H9 (cell line): Measurements from ENCODE around the gene EDN1. TPM values are rescaled to one million over a fixed set of nuclear protein-coding genes. Genes with fewer than 3 reads are reported as not detected.

Experiments
- DNase-seq: peaks from one replicate; pipeline ENCODE4 v3.0.0-alpha.2; 2017
- H2AFZ ChIP-seq: one replicate; pipeline ENCODE4 v1.6.1; 2013; ENCODE audit warnings: mild to moderate bottlenecking, low read length, control low read depth, moderate library complexity
- H2AK5ac ChIP-seq: 2 replicates; pipeline ENCODE4 v1.6.1; 2013; ENCODE audit warnings: low read length, control low read depth, mixed read lengths; ENCODE audit not compliant: insufficient read length
- H2BK120ac ChIP-seq: one replicate; pipeline ENCODE4 v1.6.1; 2013; ENCODE audit warnings: low read depth, mild to moderate bottlenecking, low read length, control low read depth, inconsistent platforms; ENCODE audit not compliant: poor library complexity, severe bottlenecking
- H2BK12ac ChIP-seq: 2 replicates; pipeline ENCODE4 v1.6.1; 2013; ENCODE audit warnings: low read length, control low read depth, mixed read lengths, low read depth; ENCODE audit not compliant: insufficient read length
- H2BK15ac ChIP-seq: 2 replicates; pipeline ENCODE4 v1.6.1; 2013; ENCODE audit warnings: low read depth, low read length, control low read depth
- H2BK20ac ChIP-seq: one replicate; pipeline ENCODE4 v1.6.1; 2013; ENCODE audit warnings: low read depth, mild to moderate bottlenecking, low read length, control low read depth, inconsistent platforms; ENCODE audit not compliant: poor library complexity, severe bottlenecking
- H2BK5ac ChIP-seq: 2 replicates; pipeline ENCODE4 v1.6.1; 2013; ENCODE audit warnings: low read length, control low read depth, mixed read lengths; ENCODE audit not compliant: insufficient read length
- H3K14ac ChIP-seq: 2 replicates; pipeline ENCODE4 v1.6.1; 2013; ENCODE audit warnings: low read length, control low read depth; ENCODE audit not compliant: insufficient read depth
- H3K18ac ChIP-seq: 2 replicates; pipeline ENCODE4 v1.6.1; 2013; ENCODE audit warnings: low read depth, mild to moderate bottlenecking, mixed read lengths, low read length, control low read depth; ENCODE audit not compliant: insufficient read length
- H3K23ac ChIP-seq: 2 replicates; pipeline ENCODE4 v1.6.1; 2013; ENCODE audit warnings: low read length, control low read depth, mixed read lengths, low read depth; ENCODE audit not compliant: insufficient read length
- H3K23me2 ChIP-seq: 2 replicates; pipeline ENCODE4 v1.6.1; 2013; ENCODE audit warnings: low read depth, mild to moderate bottlenecking, mixed read lengths, low read length, control low read depth; ENCODE audit not compliant: insufficient read length, poor library complexity, severe bottlenecking
- H3K27ac ChIP-seq: 2 replicates; pipeline ENCODE4 v1.5.1; 2013; ENCODE audit warnings: low read length, control low read depth, mixed read lengths, low read depth; ENCODE audit not compliant: insufficient read length
- H3K27me3 ChIP-seq: 2 replicates; pipeline ENCODE4 v1.6.1; 2013; ENCODE audit warnings: low read length, control low read depth, inconsistent platforms; ENCODE audit not compliant: insufficient read depth
- H3K4ac ChIP-seq: 2 replicates; pipeline ENCODE4 v1.6.1; 2013; ENCODE audit warnings: low read depth, mild to moderate bottlenecking, control low read depth, inconsistent platforms, low read length, moderate library complexity
- H3K4me1 ChIP-seq: 2 replicates; pipeline ENCODE4 v1.6.1; 2013; ENCODE audit warnings: low read length, control low read depth, inconsistent platforms; ENCODE audit not compliant: insufficient read depth
- H3K4me2 ChIP-seq: 2 replicates; pipeline ENCODE4 v1.6.1; 2013; ENCODE audit warnings: low read length, control low read depth, mixed read lengths; ENCODE audit not compliant: insufficient read length, insufficient read depth
- H3K56ac ChIP-seq: 2 replicates; pipeline ENCODE4 v1.6.1; 2013; ENCODE audit warnings: low read depth, mild to moderate bottlenecking, mixed read lengths, low read length, control low read depth; ENCODE audit not compliant: insufficient read length
- H3K79me1 ChIP-seq: 2 replicates; pipeline ENCODE4 v1.6.1; 2013; ENCODE audit warnings: low read depth, mild to moderate bottlenecking, moderate library complexity, low read length, control low read depth, inconsistent platforms; ENCODE audit not compliant: insufficient read depth, poor library complexity, severe bottlenecking
- H3K79me2 ChIP-seq: 2 replicates; pipeline ENCODE4 v1.6.1; 2013; ENCODE audit warnings: low read length, control low read depth, inconsistent platforms; ENCODE audit not compliant: insufficient read depth
- H3K9ac ChIP-seq: 2 replicates; pipeline ENCODE4 v1.6.1; 2013; ENCODE audit warnings: low read length, control low read depth, mixed read lengths; ENCODE audit not compliant: insufficient read length; ENCODE audit errors: extremely low read depth
- H3K9me3 ChIP-seq: one replicate; pipeline ENCODE4 v1.6.1; 2013; ENCODE audit warnings: low read depth, low read length, inconsistent platforms; ENCODE audit not compliant: control insufficient read depth
- H3T11ph ChIP-seq: one replicate; pipeline ENCODE4 v1.6.1; 2013; ENCODE audit warnings: mild to moderate bottlenecking, low read length, control low read depth, inconsistent platforms
- H4K20me1 ChIP-seq: one replicate; pipeline ENCODE4 v1.6.1; 2013; ENCODE audit not compliant: control insufficient read depth, insufficient read length, insufficient read depth
- H4K5ac ChIP-seq: 2 replicates; pipeline ENCODE4 v1.6.1; 2013; ENCODE audit warnings: low read depth, mild to moderate bottlenecking, mixed read lengths, low read length, control low read depth; ENCODE audit not compliant: insufficient read length
- H4K8ac ChIP-seq: replicated peaks from 2 replicates; pipeline ENCODE4 v1.6.1; 2013; ENCODE audit warnings: low read length, control low read depth, mixed read lengths, low read depth; ENCODE audit not compliant: insufficient read length
- H4K91ac ChIP-seq: 2 replicates; pipeline ENCODE4 v1.6.1; 2013; ENCODE audit warnings: low read depth, mild to moderate bottlenecking, moderate library complexity, mixed read lengths, low read length, control low read depth; ENCODE audit not compliant: insufficient read length
- H3K27ac Mint-ChIP-seq, 3 experiments: 2 replicates in 2 of 3; 3 replicates in 1 of 3; pipeline ENCODE4 v1.8.0; 2020 to 2021; ENCODE audit warnings: mixed read lengths in 3 of 3, mild to moderate bottlenecking in 1 of 3, moderate library complexity in 1 of 3
- H3K27me3 Mint-ChIP-seq: 2 replicates; pipeline ENCODE4 v1.8.0; 2021; ENCODE audit warnings: low read depth, mild to moderate bottlenecking, moderate library complexity, mixed read lengths
- H3K36me3 Mint-ChIP-seq, 3 experiments: 2 replicates in 2 of 3; 3 replicates in 1 of 3; pipeline ENCODE4 v1.8.0; 2020 to 2021; ENCODE audit warnings: low read depth in 3 of 3, mixed read lengths in 3 of 3; ENCODE audit not compliant: insufficient read depth in 1 of 3
- H3K4me1 Mint-ChIP-seq, 2 experiments: 2 replicates each; pipeline ENCODE4 v1.8.0; 2020; ENCODE audit warnings: mixed read lengths in 2 of 2
- H3K4me3 Mint-ChIP-seq, 2 experiments: 2 replicates in 1 of 2; 3 replicates in 1 of 2; pipeline ENCODE4 v1.8.0; 2020 to 2021; ENCODE audit warnings: mild to moderate bottlenecking in 2 of 2, mixed read lengths in 2 of 2, moderate library complexity in 1 of 2
- H3K9me3 Mint-ChIP-seq, 2 experiments: 2 replicates in 1 of 2; 3 replicates in 1 of 2; pipeline ENCODE4 v1.8.0; 2020; ENCODE audit warnings: mild to moderate bottlenecking in 2 of 2, mixed read lengths in 2 of 2, moderate library complexity in 1 of 2
- WGBS: extraction: QIAGEN DNeasy Blood & Tissue Kit; methylation state at CpG from one replicate; pipeline ENCODE4 v1.1.7; 2013; ENCODE audit warnings: missing lambda C conversion rate, low lambda C conversion rate, mixed read lengths; ENCODE audit not compliant: insufficient read length; ENCODE audit errors: extremely low coverage; 5-methylcytosine and 5-hydroxymethylcytosine counted together
- total RNA-seq: library from RNA; stranded (reverse); gene quantifications from 2 replicates; pipeline ENCODE4 v1.2.1, GENCODE V29; 2021
- TF ChIP-seq, protein P1 (sequence below): fragments of 200-600 bp; sonication (generic); conservative IDR thresholded peaks from 3 replicates; pipeline ENCODE4 v1.8.0; 2021; ENCODE audit warnings: antibody characterized with exemption, mild to moderate bottlenecking

The EDN1 gene
- total RNA-seq, 1 experiment from 2014 or later: 2.1 TPM

DNA sequence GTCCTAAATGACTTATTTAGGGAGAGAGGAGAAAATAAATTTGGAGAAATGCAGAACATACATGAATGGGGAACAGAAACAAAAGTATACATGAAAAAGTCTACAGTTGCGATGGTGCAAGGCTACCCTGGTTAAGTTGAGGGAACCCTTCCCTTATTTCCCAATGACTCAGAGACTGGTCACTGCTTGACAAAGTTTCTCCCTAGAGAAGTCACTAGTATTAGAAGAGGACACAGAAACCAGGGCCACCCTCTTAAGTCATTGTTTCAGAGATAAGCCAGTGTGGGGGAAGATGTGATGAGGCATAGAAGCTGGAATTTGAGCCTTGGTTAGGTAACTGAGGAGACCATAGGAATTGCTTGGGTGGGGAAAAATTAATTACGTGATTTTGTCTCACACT is 24.4 kb upstream of the EDN1 start:
- Histone ChIP-seq H4K20me1 (no peaks in the 10 kb centered on the region), H3K4ac (no peak overlapping the region), H4K91ac (no peak overlapping the region), H3K4me2 (no peak overlapping the region), H3K79me1 (no peaks in the 10 kb centered on the region), H3K9ac (no peak overlapping the region), H3K23me2 (no peaks in the 10 kb centered on the region), H2AK5ac (no peak overlapping the region), H3K79me2 (no peaks in the 10 kb centered on the region), H3K56ac (no peak overlapping the region), H3K27me3 (no peaks in the 10 kb centered on the region), H3K23ac (no peak overlapping the region), H2BK120ac (no peak overlapping the region), H2BK20ac (no peak overlapping the region), H3K9me3 (no peaks in the 10 kb centered on the region), H3K27ac (no peak overlapping the region), H3K4me1 (no peaks in the 10 kb centered on the region), H2AFZ (no peak overlapping the region), H4K5ac (no peak overlapping the region), H4K8ac (no peak overlapping the region), H3T11ph (no peak overlapping the region), H2BK12ac (no peak overlapping the region), H3K18ac (no peak overlapping the region), H2BK15ac (no peak overlapping the region), H3K14ac (no peak overlapping the region), H2BK5ac (no peak overlapping the region)
- no peaks in the 10 kb centered on the region for H3K4me1 Mint-ChIP-seq
- WGBS: no CpG with 5 or more reads among the region's 2 CpGs
- no peaks in the 10 kb centered on the region for H3K36me3 Mint-ChIP-seq
- H3K27me3 Mint-ChIP-seq: no peaks in the 10 kb centered on the region
- DNase-seq: no peak
- TF ChIP-seq, protein P1, sequence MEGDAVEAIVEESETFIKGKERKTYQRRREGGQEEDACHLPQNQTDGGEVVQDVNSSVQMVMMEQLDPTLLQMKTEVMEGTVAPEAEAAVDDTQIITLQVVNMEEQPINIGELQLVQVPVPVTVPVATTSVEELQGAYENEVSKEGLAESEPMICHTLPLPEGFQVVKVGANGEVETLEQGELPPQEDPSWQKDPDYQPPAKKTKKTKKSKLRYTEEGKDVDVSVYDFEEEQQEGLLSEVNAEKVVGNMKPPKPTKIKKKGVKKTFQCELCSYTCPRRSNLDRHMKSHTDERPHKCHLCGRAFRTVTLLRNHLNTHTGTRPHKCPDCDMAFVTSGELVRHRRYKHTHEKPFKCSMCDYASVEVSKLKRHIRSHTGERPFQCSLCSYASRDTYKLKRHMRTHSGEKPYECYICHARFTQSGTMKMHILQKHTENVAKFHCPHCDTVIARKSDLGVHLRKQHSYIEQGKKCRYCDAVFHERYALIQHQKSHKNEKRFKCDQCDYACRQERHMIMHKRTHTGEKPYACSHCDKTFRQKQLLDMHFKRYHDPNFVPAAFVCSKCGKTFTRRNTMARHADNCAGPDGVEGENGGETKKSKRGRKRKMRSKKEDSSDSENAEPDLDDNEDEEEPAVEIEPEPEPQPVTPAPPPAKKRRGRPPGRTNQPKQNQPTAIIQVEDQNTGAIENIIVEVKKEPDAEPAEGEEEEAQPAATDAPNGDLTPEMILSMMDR: no peak
- no peak overlapping the region for H3K27ac Mint-ChIP-seq
- H3K4me3 Mint-ChIP-seq: no peak overlapping the region
- no peaks in the 10 kb centered on the region for H3K9me3 Mint-ChIP-seq
